Measurements from ENCODE around the gene MXI1. TPM values are rescaled to one million over a fixed set of nuclear protein-coding genes. Genes with fewer than 3 reads are reported as not detected.
A peak's percentile ranks its signal among the peaks of the same experiment; 100 is the strongest.

The MXI1 gene
- polyA plus RNA-seq, 1 experiment: 17.1 TPM

GRCh38 chr10:110334061-110334656 lies 126.8 kb downstream of the MXI1 start:
- POLR2A ChIA-PET: no interaction called here
- DNase-seq (ENCODE audit: low read depth): no peak
- Histone ChIP-seq H3K4me3 (ENCODE audit: low read depth, low read length) (no peak overlapping the region), H3K27me3 (ENCODE audit: control insufficient read depth, insufficient read depth, low read length) (no peaks in the 10 kb centered on the region), H3K36me3 (ENCODE audit: control insufficient read depth, insufficient read depth, low read length) (no peaks in the 10 kb centered on the region)
- no peak for TF ChIP-seq CTCF (IDR thresholded peaks at IDR 0.05; ENCODE audit: insufficient read depth, low read depth, low read length)
- CTCF ChIA-PET: interaction anchor here (1.2 to 5.4 kb wide), 3 partner anchors 10 to 86 kb away, joined by 4 to 20 read pairs (median 4); no protein-coding TSS in a partner anchor

GRCh38 chr10:110335314-110336064 lies 128.1 kb downstream of the MXI1 start:
- ChIA-PET POLR2A (interaction anchor here (0.5 kb wide), 1 partner anchor 121 kb away, joined by 4 read pairs; no protein-coding TSS in a partner anchor), CTCF (interaction anchor here (1.0 to 5.4 kb wide), 4 partner anchors 18 to 200 kb away, joined by 3 to 20 read pairs (median 6); partner anchors contain the start of gene DUSP5)
- no peak overlapping the region for H3K4me3 ChIP-seq (ENCODE audit: low read depth, low read length)
- H3K36me3 ChIP-seq (ENCODE audit: control insufficient read depth, insufficient read depth, low read length): no peaks in the 10 kb centered on the region
- no peak for DNase-seq (ENCODE audit: low read depth)
- H3K27me3 ChIP-seq (ENCODE audit: control insufficient read depth, insufficient read depth, low read length): no peaks in the 10 kb centered on the region
- no peak for TF ChIP-seq CTCF (IDR thresholded peaks at IDR 0.05; ENCODE audit: insufficient read depth, low read depth, low read length)

GRCh38 chr10:110336111-110336721 lies 128.8 kb downstream of the MXI1 start:
- H3K4me3 ChIP-seq (ENCODE audit: low read depth, low read length): no peak overlapping the region
- CTCF ChIA-PET: interaction anchor here (0.8 to 1.7 kb wide), 8 partner anchors 8 to 228 kb away, joined by 3 to 7 read pairs (median 4); partner anchors contain the start of gene DUSP5
- peak; percentile 47 for TF ChIP-seq CTCF (IDR thresholded peaks at IDR 0.05; ENCODE audit: insufficient read depth, low read depth, low read length)
- H3K36me3 ChIP-seq (ENCODE audit: control insufficient read depth, insufficient read depth, low read length): no peaks in the 10 kb centered on the region
- POLR2A ChIA-PET: interaction anchor here (0.5 to 0.6 kb wide), 3 partner anchors 9 to 122 kb away, joined by 4 to 5 read pairs (median 4); no protein-coding TSS in a partner anchor
- peak; percentile 98 for DNase-seq (ENCODE audit: low read depth)
- H3K27me3 ChIP-seq (ENCODE audit: control insufficient read depth, insufficient read depth, low read length): no peaks in the 10 kb centered on the region

Other genes with a start within 250 kb of the MXI1 start
- gene ADD3, start 199.6 kb upstream of the MXI1 start, polyA plus RNA-seq (2011; rRNA removed): 52.0 and 96.2 TPM in 2 replicates
- 6.1 and 13.4 TPM in 2 replicates for gene SMNDC1, start 97.3 kb downstream of the MXI1 start, polyA plus RNA-seq (2011; rRNA removed)